HG02798 (cell line): ENCODE measurements around the gene ZC3H15.
"Not testable (repeated sequence)": the region's sequence is repeated elsewhere in the genome, so short reads cannot be mapped to it uniquely, and the experiment has no call there.

Experiments
- ATAC-seq: cut with Tn5 transposase; IDR thresholded peaks from one replicate; pipeline ENCODE4 v1.9.1; 2021; ENCODE audit warnings: mild to moderate bottlenecking; ENCODE audit not compliant: unreplicated experiment, poor library complexity

The ZC3H15 gene

GRCh38 chr2:186485871-186486650 lies at the start of gene ZC3H15:
Gene ZC3H15 (plus strand): TSS chr2:186486260. CDS start chr2:186486383, 123 bp downstream.
- ATAC-seq, result peak; percentile 89

DNA sequence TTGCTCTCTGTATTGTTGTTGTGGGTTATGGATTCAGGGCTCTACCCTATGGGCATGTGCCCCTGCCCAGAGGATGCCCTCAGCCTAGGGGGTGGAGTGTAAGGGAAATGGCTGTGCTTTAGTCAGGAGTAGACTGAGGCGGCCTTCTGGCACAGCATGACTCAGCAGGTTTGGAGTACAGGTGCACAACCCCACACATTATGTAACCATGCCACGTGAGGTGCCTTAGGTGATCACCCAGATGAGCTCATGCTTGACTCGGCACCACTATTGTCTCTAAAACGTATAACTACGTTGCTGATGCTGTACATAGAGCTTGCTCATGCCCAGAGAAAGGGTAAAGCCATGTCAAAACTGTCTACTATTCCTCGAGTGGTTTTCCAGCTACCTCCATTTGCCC lies 48.3 kb upstream of the ZC3H15 start:
- no peak for ATAC-seq

GRCh38 chr2:186439673-186440095 lies 46.4 kb upstream of the ZC3H15 start:
- ATAC-seq, result not testable (repeated sequence)

- no peak for ATAC-seq
Observed at GRCh38 chr2:186440506-186440905, 45.6 kb upstream of the ZC3H15 start.

DNA sequence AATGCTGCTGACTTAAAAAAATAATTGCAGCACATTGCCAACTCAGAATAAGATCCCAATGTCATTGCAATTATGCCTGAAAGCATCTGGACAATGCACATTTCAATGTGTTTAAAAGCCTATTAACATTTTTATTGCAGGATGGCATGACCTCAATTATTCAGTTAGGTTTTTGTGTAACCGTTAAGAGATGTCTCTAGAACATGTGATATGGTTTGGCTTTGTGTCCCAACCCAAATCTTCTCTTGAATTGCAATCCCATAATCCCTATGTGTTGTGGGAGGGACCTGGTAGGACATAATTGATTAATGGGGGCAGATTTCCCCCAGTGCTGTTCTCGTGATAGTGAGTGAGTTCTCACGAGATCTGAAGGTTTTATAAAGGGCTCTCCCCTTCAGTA lies 43.2 kb upstream of the ZC3H15 start:
- ATAC-seq, result no peak

- no peak for ATAC-seq
Observed at GRCh38 chr2:186443851-186444250, 42.2 kb upstream of the ZC3H15 start.

GRCh38 chr2:186445506-186445905 lies 40.6 kb upstream of the ZC3H15 start:
- no peak for ATAC-seq

GRCh38 chr2:186455613-186456012 lies 30.4 kb upstream of the ZC3H15 start:
- no peak for ATAC-seq

DNA sequence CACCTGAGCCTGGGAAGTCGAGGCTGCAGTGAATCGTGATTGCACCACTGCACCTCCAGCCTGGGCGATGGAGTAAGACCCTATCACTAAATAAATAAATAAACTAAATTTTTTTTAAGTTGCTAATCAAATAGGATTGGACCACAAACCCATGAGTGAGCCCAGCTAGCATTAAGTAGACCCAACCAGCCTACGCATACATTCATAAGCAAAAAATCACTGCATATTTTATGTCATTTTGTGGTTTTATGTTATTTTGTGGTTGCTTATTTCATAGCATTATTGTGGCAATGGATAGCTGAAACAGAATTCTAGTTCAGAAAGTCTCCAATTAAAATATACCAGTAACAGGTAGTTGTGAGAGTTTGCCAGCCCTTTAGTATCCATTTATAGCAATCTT lies 29.1 kb upstream of the ZC3H15 start:
- ATAC-seq, result no peak

DNA sequence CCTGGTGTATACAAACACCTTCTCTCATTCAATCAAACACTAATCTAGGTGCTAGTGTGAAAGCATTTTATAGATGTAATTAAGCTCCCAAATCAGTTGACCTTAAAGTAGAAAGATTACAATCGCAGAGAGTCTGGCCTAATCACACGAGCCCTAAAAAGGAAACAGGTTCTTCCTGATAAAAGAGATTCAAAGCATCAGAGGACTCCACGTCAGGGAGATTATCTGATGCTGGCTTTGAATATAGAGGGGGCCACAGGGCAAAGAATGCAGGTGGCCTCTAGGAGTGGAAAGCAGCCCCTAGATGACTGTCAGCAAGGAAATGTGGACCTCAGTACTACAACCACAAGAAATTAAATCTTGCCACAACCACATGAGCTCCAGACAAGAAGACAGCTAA lies 28.2 kb upstream of the ZC3H15 start:
- no peak for ATAC-seq

DNA sequence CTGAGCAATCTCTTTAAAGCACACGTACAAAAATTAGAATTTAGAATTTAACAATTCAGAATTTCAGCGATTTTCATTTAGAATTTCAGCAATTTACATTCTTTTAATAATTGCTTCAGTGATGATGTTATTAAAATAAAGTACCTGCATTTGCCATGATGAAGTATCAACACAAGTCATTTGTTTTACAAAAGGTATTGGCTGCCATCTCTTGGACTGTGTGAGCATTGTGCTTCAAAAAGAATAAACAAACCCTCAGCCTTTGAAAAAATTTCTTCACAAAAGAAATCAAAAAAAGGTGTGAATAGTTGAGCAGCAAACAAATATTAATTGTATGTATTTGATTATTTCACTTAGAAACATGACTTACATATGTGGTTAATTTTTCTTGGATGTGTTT lies 27.1 kb upstream of the ZC3H15 start:
- no peak for ATAC-seq

GRCh38 chr2:186460465-186460864 lies 25.6 kb upstream of the ZC3H15 start:
- ATAC-seq, result peak; percentile 85

DNA sequence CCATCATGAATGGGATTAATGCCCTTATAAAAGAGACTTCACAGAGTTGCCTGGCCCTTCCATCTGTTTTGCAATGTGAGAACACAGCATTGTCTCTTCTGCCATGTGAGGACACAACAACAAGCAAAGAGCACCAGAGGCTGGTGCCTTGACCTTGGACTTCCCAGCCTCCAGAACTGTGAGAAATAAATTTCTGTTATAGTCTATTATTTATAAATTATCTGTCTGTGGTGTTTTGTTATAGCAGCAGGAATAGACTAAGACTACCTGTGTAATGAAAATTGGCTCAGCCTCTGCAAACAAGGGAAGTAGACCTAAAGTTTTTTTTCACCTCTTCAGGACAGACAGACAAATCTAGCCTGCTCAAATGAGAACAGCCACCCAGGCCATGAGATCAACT lies 19.3 kb upstream of the ZC3H15 start:
- no peak for ATAC-seq

DNA sequence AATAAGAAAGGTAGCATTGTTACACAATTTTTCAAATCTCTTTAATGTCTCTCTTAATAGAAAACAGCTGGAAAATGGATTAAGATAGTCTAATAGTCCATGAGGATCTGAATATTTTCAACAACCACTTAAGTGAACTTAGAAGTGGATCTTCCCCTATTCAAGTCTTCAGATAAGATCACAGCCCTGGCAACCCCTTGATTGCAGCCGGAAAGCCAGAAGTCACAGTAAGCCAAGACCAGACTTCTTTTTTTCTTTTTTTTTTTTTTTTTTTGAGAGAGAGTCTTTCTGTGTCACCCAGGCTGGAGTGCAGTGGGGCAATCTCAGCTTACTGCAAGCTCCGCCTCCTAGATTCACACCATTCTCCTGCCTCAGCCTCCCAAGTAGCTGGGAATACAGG lies 18.6 kb upstream of the ZC3H15 start:
- no peak for ATAC-seq

DNA sequence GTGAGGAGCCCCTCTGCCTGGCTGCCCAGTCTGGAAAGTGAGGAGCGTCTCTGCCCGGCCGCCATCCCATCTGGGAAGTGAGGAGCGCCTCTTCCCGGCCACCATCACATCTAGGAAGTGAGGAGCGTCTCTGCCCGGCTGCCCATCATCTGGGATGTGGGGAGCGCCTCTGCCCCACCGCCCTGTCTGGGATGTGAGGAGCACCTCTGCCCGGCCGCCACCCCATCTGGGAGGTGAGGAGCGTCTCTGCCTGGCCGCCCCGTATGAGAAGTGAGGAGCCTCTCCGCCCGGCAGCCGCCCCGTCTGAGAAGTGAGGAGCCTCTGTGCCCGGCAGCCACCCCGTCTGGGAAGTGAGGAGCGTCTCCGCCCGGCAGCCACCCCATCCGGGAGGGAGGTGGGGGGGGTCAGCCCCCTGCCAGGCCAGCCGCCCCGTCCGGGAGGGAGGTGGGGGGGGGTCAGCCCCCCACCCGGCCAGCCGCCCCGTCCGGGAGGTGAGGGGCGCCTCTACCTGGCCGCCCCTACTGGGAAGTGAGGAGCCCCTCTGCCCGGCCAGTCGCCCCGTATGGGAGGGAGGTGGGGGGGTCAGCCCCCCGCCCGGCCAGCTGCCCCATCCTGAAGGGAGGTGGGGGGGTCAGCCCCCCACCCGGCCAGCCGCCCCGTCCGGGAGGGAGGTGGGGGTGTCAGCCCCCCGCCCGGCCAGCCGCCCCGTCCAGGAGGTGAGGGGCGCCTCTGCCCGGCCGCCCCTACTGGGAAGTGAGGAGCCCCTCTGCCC lies 13.2 kb upstream of the ZC3H15 start:
- ATAC-seq, result not testable (repeated sequence)

DNA sequence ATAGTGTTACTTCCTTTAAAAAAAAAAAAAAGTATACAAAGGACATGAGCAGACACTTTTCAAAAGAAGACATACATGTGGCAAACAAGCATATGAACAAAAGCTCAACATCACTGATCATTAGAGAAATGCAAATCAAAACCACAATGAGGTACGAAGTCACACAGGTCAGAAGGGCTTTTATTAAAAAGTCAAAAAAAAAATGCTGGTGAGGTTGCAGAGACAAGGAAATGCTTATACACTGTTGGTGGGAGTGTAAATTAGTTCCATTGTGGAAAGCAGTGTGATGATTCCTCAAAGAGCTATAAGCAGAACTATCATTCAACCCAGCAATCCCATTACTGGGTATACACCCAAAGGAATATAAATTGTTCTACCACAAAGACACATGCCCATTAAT lies 11.8 kb upstream of the ZC3H15 start:
- not testable (repeated sequence) for ATAC-seq

DNA sequence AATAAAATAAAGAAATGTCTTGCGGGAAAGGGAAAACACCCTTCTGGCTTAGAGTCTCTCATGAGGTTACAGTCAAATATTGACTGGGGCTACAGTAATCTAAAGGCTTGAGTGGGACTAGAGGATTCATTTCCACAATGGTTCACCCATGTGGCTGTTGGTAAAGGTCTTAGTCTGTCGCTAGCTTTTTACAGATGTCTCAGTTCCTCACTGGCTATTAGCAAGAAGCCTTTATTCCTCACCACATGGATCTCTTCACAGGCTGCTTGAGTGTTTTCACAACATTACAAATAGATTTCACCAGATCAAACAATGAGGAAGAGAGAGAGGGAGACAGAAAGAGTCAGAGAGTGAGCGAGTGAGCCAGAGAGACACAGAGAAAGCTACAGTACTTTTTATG lies 8.3 kb upstream of the ZC3H15 start:
- no peak for ATAC-seq

DNA sequence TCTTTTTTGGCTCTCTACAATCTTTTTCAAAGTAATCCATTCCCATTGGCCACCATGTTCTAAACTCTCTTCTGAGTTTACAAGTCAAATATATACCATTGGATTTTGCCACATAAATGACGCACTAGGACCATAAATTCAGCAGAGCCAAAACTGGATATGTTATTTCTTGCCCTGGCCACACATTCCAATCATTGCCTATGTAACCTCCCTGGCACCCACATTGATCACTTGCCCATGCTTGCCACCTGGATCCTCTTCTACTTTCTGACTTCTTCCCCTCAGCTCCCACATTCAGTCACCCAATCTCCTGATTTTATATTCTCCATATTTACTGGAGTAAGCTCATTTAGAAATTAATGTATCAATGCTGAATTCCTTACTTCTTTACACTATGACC lies 5.1 kb upstream of the ZC3H15 start:
- ATAC-seq, result no peak

DNA sequence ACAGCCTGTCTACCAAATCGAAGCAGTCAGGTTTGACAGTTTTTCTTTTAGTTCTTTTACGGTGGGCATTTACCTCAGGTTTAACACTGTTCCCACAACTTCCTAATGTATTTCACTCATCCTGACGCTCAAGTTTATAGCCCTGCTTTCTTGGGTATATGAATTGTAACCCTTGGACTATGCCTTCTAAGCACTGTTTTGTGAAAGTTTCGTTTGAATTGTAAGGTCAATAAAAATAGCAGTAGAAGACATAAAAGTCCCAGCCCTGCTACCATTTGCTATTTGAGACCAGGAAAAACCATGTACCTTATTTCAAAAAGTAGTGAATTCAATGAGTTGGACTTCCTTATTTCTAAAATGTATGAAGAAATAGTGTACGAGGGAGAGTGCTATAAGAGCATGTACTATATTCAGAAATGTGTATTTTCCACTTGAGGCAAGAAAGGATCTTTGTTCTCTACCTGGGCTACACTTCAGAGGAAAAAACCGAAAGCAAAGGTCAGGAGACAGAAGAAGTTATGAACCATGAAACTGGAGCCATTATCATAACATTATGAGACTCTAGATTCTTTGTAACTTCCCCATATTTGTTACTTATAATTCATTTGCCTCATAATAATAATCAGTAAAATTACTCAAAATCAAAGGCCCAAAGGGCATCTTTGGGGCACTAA lies 1.9 kb upstream of the ZC3H15 start:
- no peak for ATAC-seq

- ATAC-seq, result no peak
Observed at GRCh38 chr2:186485576-186485870, 537 bp upstream of the ZC3H15 start.
